Vagina (tissue), 2 donors: Measurements from ENCODE around the gene ADGRG7. TPM values are rescaled to one million over a fixed set of nuclear protein-coding genes. Genes with fewer than 3 reads are reported as not detected.

Experiments
- DNase-seq, 2 donors: peaks; one replicate each; pipeline ENCODE4 v3.0.0-alpha.2; 2017; ENCODE audit errors: extremely low spot score in 2 of 2
- H3K27ac ChIP-seq: fragments of 200-600 bp; sonication (generic); one replicate; pipeline ENCODE4 v1.5.1; 2019
- H3K27me3 ChIP-seq: fragments of 200-600 bp; sonication (generic); one replicate; pipeline ENCODE4 v1.5.1; 2019
- H3K36me3 ChIP-seq, 2 donors: fragments of 200-600 bp; sonication (generic); one replicate each; pipeline ENCODE4 v1.5.1; 2017 to 2019
- H3K4me1 ChIP-seq: fragments of 200-600 bp; sonication (generic); one replicate; pipeline ENCODE4 v1.5.1; 2019
- H3K4me3 ChIP-seq, 2 donors: fragments of 200-600 bp; sonication (generic); 1 replicate in 1 of 2; 2 replicates in 1 of 2; pipeline ENCODE4 v1.5.1; 2016 to 2019
- H3K9me3 ChIP-seq: fragments of 200-600 bp; sonication (generic); one replicate; pipeline ENCODE4 v1.5.1; 2019
- POLR2A ChIP-seq, 2 donors: fragments of 450-650 bp; IDR thresholded peaks; one replicate each; pipeline ENCODE4 v1.6.1; 2017; ENCODE audit warnings: antibody characterized with exemption in 2 of 2, mild to moderate bottlenecking in 2 of 2, moderate library complexity in 2 of 2
- POLR2AphosphoS5 ChIP-seq, 2 donors: sonication (generic); formaldehyde crosslinking; IDR thresholded peaks; one replicate each; pipeline ENCODE4 v1.9.0; 2017; ENCODE audit warnings: antibody characterized with exemption in 2 of 2, mild to moderate bottlenecking in 2 of 2, low read depth in 1 of 2; ENCODE audit not compliant: insufficient read depth in 1 of 2
- intact Hi-C: fragments of 100-400 bp; cut with DNase I; formaldehyde crosslinking; loops from one replicate; pipeline ENCODE4 v1.15.1; 2023
- total RNA-seq: library from RNA; depleted of rRNA; stranded (reverse); fragments of >200 nt; gene quantifications from one replicate; pipeline ENCODE4 v1.2.3, GENCODE V29; 2016
- TF ChIP-seq, protein P1 (sequence below), 3 experiments: fragments of 450-650 bp in 2 of 3; fragments of 200-600 bp in 1 of 3; sonication (generic) in 1 of 3; IDR thresholded peaks; one replicate each; pipeline ENCODE4 v1.5.1; 2017 to 2019; ENCODE audit warnings: antibody characterized with exemption in 3 of 3, mild to moderate bottlenecking in 2 of 3, moderate library complexity in 2 of 3

ADGRG7 gene
- total RNA-seq, 1 donor from 2014 or later: not detected

GRCh38 chr3:100641471-100642032, 32.2 kb downstream of the ADGRG7 start:
- Histone ChIP-seq H3K27me3 (no peaks in the 10 kb centered on the region), H3K27ac (no peak overlapping the region), H3K4me3 (no peak overlapping the region), H3K9me3 (no peaks in the 10 kb centered on the region), H3K4me1 (no peaks in the 10 kb centered on the region), H3K36me3 (no peaks in the 10 kb centered on the region)
- DNase-seq: no peak
- TF ChIP-seq POLR2AphosphoS5 (IDR thresholded peaks at IDR 0.05; ENCODE audit: insufficient read depth in 1 of 2, low read depth in 1 of 2): no peak
- TF ChIP-seq, protein P1, sequence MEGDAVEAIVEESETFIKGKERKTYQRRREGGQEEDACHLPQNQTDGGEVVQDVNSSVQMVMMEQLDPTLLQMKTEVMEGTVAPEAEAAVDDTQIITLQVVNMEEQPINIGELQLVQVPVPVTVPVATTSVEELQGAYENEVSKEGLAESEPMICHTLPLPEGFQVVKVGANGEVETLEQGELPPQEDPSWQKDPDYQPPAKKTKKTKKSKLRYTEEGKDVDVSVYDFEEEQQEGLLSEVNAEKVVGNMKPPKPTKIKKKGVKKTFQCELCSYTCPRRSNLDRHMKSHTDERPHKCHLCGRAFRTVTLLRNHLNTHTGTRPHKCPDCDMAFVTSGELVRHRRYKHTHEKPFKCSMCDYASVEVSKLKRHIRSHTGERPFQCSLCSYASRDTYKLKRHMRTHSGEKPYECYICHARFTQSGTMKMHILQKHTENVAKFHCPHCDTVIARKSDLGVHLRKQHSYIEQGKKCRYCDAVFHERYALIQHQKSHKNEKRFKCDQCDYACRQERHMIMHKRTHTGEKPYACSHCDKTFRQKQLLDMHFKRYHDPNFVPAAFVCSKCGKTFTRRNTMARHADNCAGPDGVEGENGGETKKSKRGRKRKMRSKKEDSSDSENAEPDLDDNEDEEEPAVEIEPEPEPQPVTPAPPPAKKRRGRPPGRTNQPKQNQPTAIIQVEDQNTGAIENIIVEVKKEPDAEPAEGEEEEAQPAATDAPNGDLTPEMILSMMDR (IDR thresholded peaks at IDR 0.05): no peak
- TF ChIP-seq POLR2A (IDR thresholded peaks at IDR 0.05): no peak
- intact Hi-C loops: no loop called here

GRCh38 chr3:100645913-100646312, 36.5 kb downstream of the ADGRG7 start:
- no peaks in the 10 kb centered on the region for H3K36me3 ChIP-seq
- TF ChIP-seq, protein P1 (IDR thresholded peaks at IDR 0.05): no peak
- no peak for TF ChIP-seq POLR2A (IDR thresholded peaks at IDR 0.05)
- TF ChIP-seq POLR2AphosphoS5 (IDR thresholded peaks at IDR 0.05; ENCODE audit: insufficient read depth in 1 of 2, low read depth in 1 of 2): no peak
- H3K9me3 ChIP-seq: no peaks in the 10 kb centered on the region
- no peak for DNase-seq
- H3K4me1 ChIP-seq: no peaks in the 10 kb centered on the region
- intact Hi-C loops: no loop called here
- no peak overlapping the region for H3K4me3 ChIP-seq
- H3K27me3 ChIP-seq: no peaks in the 10 kb centered on the region
- H3K27ac ChIP-seq: no peak overlapping the region

DNA sequence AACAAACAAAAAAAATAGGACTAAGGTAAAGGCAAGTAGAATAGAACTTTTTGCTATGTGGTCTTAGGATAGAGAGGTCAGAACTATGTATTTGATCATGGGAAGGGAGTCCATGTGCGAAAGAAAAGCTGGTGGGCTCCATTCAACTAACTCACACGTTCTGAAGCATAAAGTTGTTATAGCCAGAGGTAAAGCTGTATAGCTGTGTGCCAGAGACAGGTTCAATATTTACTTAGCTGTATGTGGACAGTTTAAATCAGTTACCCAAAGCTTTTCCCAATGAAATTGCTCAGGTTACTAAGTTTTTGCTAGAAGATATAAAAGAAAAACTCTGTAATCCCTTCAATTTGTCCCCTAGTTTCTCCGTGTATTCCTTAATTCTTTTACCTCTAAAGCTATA, 37.8 kb downstream of the ADGRG7 start:
- Histone ChIP-seq H3K27ac (no peak overlapping the region), H3K4me3 (no peak overlapping the region), H3K36me3 (no peaks in the 10 kb centered on the region), H3K27me3 (no peaks in the 10 kb centered on the region), H3K9me3 (no peaks in the 10 kb centered on the region), H3K4me1 (no peaks in the 10 kb centered on the region)
- DNase-seq: no peak
- TF ChIP-seq POLR2AphosphoS5 (IDR thresholded peaks at IDR 0.05; ENCODE audit: insufficient read depth in 1 of 2, low read depth in 1 of 2) (no peak), POLR2A (IDR thresholded peaks at IDR 0.05) (no peak)
- TF ChIP-seq, protein P1 (IDR thresholded peaks at IDR 0.05): no peak
- intact Hi-C loops: no loop called here

- Histone ChIP-seq H3K4me1 (no peaks in the 10 kb centered on the region), H3K27me3 (no peaks in the 10 kb centered on the region), H3K27ac (no peak overlapping the region), H3K9me3 (no peaks in the 10 kb centered on the region), H3K36me3 (no peaks in the 10 kb centered on the region), H3K4me3 (no peak overlapping the region)
- TF ChIP-seq POLR2AphosphoS5 (IDR thresholded peaks at IDR 0.05; ENCODE audit: insufficient read depth in 1 of 2, low read depth in 1 of 2): no peak
- no peak for TF ChIP-seq POLR2A (IDR thresholded peaks at IDR 0.05)
- TF ChIP-seq, protein P1 (IDR thresholded peaks at IDR 0.05): no peak
- no peak for DNase-seq
- intact Hi-C loops: no loop called here
Observed at GRCh38 chr3:100647657-100648056, 38.3 kb downstream of the ADGRG7 start.
